GM06990 (cell line): ENCODE data around the gene CCHCR1.

Experiments
- DNase-seq: peaks from one replicate; pipeline ENCODE4 v3.0.0-alpha.2; 2011; ENCODE audit not compliant: insufficient read length; ENCODE audit errors: extremely low read depth
- H3K27me3 ChIP-seq: replicated peaks from 2 replicates; pipeline ENCODE4 v1.6.0; 2011; ENCODE audit warnings: low read length; ENCODE audit not compliant: control insufficient read depth, insufficient read depth
- H3K36me3 ChIP-seq: 2 replicates; pipeline ENCODE4 v1.5.1; 2011; ENCODE audit warnings: low read length; ENCODE audit not compliant: control insufficient read depth, insufficient read depth
- H3K4me3 ChIP-seq: replicated peaks from 2 replicates; pipeline ENCODE4 v1.5.1; 2011; ENCODE audit warnings: low read depth, mild to moderate bottlenecking, control low read depth, low read length
- TF ChIP-seq, protein P1 (sequence below): IDR thresholded peaks from 2 replicates; pipeline ENCODE4 v1.5.1; 2011; ENCODE audit warnings: low read length, control low read depth, mild to moderate bottlenecking, inconsistent platforms; ENCODE audit not compliant: insufficient read depth, poor library complexity, severe bottlenecking

The CCHCR1 gene

DNA sequence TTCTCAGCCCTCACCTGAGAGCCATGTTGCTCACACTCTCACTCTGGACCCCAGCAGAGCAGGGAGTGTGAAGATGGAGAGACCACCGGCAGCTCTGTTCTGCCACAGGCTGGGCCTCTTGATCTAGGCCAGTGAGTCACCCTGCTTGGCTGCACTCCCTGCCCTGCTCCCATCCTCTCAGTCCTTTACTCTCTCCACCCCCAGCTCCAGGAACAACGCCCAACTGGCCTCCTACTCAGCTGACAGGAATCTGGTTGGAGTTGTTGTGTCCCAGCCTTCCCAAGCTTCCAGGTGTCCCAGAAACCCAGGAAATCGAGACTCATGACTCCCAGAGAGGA, 43.1 kb downstream of the CCHCR1 start, which contains the start of gene PSORS1C1:
PSORS1C1 (plus strand) TSS at position 260 of the 338 bp plus-strand sequence. CDS start 14,833 bp downstream, outside the sequence.
- TF ChIP-seq, protein P1, sequence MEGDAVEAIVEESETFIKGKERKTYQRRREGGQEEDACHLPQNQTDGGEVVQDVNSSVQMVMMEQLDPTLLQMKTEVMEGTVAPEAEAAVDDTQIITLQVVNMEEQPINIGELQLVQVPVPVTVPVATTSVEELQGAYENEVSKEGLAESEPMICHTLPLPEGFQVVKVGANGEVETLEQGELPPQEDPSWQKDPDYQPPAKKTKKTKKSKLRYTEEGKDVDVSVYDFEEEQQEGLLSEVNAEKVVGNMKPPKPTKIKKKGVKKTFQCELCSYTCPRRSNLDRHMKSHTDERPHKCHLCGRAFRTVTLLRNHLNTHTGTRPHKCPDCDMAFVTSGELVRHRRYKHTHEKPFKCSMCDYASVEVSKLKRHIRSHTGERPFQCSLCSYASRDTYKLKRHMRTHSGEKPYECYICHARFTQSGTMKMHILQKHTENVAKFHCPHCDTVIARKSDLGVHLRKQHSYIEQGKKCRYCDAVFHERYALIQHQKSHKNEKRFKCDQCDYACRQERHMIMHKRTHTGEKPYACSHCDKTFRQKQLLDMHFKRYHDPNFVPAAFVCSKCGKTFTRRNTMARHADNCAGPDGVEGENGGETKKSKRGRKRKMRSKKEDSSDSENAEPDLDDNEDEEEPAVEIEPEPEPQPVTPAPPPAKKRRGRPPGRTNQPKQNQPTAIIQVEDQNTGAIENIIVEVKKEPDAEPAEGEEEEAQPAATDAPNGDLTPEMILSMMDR: no peak
- no peak for DNase-seq
- H3K4me3 ChIP-seq: no peak within 1 kb of the TSS

DNA sequence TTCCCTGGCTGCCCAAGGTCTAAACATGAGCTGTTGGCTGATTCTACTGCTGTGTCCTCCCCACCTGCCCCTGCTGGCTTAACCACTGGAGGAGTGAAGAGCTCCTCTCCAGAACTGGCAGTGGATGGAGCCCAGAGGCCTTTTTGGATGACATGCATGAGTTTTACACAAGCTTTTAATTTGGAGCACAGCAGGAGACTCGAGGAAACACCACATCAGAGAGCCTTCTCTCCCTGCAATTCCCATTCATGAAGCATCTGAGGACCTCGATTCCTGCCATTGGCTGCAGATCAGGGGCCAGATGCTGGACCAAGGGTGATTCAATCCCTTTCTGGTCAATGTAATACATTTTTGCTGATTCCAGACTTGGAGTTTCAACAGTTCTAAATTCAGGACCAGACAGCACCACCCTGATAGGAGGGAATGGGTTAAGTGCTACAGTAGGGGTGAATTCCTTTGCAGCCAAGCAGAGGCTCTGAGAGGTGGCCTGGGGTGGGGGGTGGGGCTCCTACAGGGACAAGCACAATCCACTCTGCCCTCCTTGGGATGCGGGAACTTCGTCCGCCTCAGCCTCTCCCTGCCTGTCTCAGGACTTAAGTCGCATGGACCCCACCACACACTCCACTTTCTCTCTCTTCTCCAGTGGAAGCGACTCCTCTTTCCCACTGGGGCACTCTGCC, 43.6 kb downstream of the CCHCR1 start:
- Histone ChIP-seq H3K4me3 (no peak overlapping the region), H3K27me3 (peaks cover 3% of the 10 kb centered on the region), H3K36me3 (no peaks in the 10 kb centered on the region)
- DNase-seq: no peak
- TF ChIP-seq, protein P1: no peak

More for the DNA sequence above, 43.1 kb downstream of the CCHCR1 start, which contains the start of gene PSORS1C1:
- Histone ChIP-seq H3K36me3 (no peaks in the 10 kb centered on the region), H3K27me3 (peaks cover 3% of the 10 kb centered on the region)

DNA sequence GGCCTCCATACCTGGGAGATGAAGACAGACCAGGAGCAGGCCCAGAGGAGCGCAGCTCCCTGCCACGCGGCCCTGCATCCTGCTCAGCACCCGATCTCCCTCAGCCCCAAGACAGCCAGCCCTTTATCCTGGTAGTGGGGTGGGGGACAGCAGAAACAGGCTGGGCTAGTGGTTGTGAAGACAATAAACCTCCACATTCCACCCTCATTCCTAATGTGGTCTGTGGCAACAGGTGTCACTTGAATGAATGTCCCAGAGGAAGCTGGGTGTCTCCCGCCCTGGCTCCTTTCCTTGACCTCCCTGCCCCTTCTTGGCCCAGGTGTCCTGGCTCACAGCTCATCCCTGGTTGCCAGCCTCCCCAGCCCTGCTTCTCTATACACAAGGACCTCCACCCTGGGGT, 45.1 kb downstream of the CCHCR1 start, which contains the start of gene C6orf15:
C6orf15 (minus strand) TSS at position 98 of the 400 bp plus-strand sequence; CDS start at position 78, 20 bp downstream.
- no peaks in the 10 kb centered on the region for H3K36me3 ChIP-seq
- TF ChIP-seq, protein P1: no peak
- no peak within 1 kb of the TSS for H3K4me3 ChIP-seq
- peaks cover 3% of the 10 kb centered on the region for H3K27me3 ChIP-seq
- no peak for DNase-seq

DNA sequence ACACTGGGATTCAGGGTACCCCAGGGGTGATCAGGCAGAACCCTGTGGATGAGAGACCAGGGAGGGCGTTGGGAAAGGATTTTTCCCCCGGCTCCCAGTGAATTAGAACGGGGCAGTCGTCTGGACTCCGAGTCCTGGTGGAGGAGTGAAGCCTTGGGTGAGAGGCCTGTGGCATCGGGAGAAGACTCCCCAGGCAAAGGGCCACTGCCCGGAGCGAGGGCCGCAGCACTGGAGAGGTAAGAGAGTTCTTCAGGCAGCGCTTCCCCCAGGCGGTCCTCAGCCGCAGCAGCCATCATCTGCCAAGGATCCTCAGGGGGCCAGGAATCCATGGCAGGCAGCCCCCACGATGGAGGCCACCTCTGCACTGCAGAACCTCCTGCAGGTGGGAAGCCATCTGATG, 45.9 kb downstream of the CCHCR1 start:
- DNase-seq: no peak
- H3K27me3 ChIP-seq: peaks cover 3% of the 10 kb centered on the region

DNA sequence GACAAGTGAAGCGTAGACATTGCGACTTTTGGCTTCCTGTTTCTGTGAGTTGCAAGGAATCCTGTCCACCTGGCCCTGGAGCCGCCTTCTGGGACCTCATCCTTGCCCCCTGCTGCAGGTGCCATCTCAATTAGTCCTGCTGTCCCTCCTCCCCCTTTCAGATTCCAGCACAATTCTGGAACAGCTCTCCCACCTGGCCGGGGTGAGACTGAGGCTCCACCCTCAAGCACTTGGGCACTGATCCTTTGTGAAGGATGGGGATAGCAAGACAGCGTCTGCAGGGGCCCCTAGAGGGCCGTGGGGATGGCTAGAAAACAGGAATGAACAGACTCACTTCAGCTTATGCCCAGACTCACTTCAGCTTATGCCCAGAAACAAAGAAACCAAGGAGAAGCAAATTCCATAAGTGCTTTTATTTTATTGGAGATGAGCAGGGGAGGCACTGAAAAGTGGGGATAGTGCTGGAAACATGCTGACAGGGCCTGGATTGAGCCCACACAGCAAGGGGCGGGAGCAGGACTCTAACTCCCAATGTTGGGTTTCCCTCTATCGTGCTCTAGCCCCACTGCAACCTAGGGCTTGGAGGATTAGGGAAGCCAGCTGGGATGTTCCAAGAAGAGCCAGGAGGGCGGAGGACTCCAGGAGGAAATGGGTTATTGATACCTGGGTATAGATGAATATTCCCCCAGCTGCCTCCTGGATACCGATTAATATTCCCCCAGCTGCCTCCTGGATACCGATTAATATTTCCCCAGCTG, 46.6 kb downstream of the CCHCR1 start:
- H3K27me3 ChIP-seq: peaks cover 3% of the 10 kb centered on the region
- H3K36me3 ChIP-seq: no peaks in the 10 kb centered on the region
- H3K4me3 ChIP-seq: no peak overlapping the region
- DNase-seq: no peak
- TF ChIP-seq, protein P1: no peak

More for the DNA sequence above, 45.9 kb downstream of the CCHCR1 start:
- TF ChIP-seq, protein P1: no peak
- no peak overlapping the region for H3K4me3 ChIP-seq
- no peaks in the 10 kb centered on the region for H3K36me3 ChIP-seq
